NCI-H2171 treated with DMSO at 0.1 percent for 48 hours (cell line): ENCODE results near the gene SNAPIN.
"Not testable (repeated sequence)": the region's sequence is repeated elsewhere in the genome, so short reads cannot be mapped to it uniquely, and the experiment has no call there.

Source experiments
- DNase-seq: peaks from one replicate; lab custom pipeline; 2025; lab: John Stamatoyannopoulos, UW

The SNAPIN gene

DNA sequence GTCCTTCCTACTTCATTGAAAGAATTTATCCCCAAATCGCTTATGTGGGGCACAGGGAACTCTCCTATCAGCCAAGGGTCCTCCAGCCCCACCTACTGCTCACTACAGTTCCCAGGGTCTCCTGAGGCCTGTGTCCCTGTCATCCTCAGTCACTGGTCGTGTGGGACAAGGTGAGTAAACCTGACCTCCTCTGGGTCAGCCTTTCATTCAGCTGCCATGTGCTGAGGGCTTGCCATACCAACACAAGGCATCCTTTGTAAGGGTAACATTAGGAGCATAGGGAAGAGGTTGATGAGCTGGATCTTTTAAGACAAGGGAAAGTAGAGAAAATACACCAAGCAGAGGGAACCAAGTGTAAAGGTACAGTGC is 11.2 kb upstream of the SNAPIN start:
- no peak for DNase-seq

DNA sequence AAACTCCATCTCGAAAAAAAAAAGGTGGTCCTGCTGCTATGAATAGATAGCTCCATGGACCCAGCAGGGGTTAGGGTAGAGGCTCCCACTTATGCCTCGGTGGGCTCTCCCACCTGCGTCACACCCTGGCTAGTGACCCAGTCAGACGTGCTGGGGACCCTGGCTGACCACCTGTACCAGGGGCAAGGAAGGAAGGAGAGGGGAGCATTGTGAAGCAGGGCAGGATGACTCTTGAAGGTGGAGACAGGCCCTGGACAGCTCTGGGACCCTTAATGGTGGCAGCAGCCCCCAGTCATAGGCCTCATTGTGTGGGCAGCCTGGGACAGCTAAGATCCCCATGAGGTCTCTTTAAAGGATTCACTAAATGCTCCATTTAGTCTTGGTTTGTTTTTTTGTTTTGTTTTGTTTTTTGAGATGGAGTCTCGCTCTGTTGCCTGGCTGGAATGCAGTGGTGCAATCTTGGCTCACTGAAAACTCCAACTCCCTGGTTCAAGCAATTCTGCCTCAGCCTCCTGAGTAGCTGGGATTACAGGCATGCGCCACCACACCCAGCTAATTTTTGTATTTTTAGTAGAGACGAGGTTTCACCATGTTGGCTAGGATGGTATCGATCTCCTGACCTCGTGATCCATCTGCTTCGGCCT is 10.4 kb upstream of the SNAPIN start:
- no peak for DNase-seq

DNA sequence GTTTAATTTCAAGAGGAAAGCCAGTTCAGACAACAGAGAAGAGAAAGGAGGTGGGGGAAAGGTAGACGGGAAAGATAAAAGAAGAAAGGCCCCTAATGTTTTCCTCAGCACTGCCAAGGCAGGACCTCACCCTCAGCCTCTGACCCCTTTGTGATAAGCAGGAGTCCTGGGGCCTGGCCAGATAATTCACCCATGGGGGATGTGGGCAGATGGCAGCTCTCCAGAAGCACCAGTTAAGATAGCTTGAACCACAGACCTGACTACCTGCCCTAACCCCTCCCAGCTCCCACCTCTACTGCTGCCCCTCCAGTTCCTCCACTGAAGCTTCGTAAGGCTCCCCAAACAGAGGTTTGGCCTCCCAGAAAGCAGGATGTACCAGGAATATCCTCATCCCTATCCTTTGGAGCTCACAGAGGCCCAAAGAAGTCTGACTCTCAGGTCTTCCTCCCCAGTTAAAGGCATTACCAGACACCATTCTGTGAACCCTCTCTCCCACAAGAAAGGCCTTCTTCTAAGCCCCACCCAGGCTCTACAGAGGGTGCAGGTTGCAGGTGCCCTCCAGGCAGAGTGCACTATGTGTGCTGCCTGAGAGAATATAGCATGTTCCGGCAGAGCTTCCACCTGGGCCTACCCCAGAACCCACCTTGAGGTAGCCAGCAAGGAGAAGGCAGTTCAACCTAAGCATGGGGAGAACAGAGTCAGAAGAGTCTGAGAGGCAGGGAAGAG is 9.2 kb upstream of the SNAPIN start:
- no peak for DNase-seq

DNA sequence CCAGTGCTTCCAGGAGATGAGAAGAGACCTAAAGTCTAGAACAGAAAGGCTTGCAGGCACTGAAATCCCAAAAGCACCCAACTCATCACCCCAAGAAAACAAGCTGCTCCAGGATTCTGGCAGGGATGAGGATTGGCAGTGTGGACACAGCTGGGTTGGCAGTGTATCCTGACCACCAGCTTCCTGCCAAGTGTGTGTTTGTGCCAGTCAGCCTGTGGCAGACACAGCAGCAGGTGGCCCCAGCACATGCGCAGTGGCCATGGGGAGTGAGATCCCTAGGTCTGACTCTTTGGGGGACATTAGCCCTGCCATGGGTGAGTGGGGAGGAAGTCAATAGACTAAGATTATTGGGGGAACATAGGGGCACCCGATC is 8.7 kb upstream of the SNAPIN start:
- DNase-seq = no peak

DNA sequence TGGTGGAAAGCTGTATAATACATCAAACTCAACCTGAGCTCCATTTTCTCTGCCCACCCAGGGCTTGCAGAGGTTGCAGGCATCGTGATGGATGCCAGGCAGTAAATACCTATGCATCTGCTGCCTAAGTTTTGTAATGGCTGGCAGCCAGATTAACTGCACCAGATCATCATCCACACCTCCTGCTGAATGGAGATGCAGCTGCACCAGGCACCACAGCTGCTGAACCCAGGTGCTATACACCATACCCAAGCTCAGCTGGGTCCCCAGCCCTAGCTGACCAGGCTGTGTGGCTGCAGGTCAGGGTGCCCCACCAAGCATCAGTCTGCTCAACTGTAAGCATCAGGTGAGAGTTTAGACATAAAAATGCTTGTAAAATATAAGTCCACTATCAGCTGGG is 6.7 kb upstream of the SNAPIN start:
- no peak for DNase-seq

DNA sequence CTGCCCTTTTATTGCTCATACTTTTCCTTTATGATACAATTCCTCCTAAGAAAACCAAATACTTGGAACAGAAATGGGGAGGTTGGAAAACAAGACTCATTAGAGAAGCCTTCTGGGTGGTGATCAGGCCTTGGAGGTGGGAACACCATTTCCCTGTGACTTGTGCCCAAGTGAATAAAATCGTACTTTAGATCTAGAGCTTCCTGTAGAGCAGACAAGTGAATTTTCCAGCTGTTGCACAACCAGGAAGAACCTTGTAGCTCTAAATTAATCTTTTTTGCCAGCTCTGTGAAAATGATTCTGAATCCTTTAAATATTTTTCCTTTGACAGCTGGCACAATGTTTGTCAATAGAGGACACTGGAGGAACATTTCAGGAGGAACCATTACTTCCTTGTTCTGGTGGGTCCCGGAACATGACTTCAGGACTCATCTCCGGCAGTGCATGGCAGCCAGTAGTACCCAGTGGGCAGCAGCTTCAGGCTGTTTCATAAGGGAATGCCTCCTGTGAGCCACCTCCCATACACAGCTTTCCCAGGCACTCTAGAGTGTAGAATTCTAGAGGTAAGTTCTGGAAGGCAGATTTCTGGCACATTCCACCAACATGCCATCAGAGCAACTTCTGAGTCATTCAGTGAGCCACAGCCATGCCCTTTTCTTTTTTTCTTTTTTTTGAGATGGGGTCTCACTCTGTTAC is 5.5 kb upstream of the SNAPIN start:
- DNase-seq = no peak

DNA sequence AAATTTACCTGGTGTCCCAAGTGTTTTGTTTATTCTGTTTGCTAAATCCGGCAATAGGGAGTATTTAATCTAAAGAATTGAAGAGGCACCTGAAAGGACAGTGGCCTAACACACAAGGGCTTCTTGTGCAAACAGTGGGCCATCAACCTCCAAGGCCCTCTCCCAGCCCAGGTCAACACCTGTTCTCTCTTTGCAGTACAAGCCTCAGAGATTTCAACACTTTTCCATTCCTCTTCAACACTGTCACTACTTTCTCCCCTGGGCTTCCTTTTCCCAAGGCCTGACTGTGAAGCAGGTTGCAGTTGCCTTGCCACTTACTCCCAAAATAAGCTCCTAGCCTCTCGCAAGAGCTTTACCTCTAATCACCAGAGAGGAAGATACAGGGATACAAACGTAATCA is 3.2 kb upstream of the SNAPIN start:
- DNase-seq = no peak

DNA sequence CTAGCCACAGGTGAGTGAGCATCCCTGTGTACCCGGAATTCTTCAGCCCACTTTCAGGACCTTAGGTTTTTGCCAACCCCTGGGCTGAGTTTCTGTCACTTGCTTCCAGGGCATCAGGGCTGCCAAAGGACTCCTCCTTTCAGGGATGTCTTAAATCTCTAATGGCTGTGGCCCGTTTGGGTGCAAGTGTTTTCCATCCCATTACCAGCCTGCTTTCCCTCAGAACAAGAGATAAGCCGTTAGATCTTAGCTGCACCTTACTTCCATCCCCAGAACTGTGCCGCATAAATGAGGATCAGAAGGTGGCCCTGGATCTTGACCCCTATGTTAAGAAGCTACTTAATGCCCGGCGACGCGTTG is 652 bp downstream of the SNAPIN start:
- no peak for DNase-seq

DNA sequence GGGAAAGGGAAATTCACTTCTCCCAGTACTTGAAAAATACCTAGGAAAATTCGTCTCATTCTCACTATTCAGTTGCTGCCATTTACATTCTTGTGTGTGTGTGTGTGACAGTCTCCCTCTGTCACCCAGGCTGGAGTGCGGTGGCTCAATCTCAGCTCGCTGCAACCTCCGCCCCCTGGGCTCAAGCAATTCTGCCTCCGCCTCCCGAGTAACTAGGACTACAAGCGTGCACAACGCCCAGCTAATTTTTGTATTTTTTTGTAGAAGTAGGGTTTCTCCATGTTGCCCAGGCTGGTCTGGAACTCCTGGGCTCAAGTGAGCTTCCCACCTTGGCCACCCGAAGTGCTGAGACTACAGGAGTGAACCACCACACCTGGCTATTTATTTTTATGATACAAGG is 1.2 kb downstream of the SNAPIN start:
- no peak for DNase-seq

DNA sequence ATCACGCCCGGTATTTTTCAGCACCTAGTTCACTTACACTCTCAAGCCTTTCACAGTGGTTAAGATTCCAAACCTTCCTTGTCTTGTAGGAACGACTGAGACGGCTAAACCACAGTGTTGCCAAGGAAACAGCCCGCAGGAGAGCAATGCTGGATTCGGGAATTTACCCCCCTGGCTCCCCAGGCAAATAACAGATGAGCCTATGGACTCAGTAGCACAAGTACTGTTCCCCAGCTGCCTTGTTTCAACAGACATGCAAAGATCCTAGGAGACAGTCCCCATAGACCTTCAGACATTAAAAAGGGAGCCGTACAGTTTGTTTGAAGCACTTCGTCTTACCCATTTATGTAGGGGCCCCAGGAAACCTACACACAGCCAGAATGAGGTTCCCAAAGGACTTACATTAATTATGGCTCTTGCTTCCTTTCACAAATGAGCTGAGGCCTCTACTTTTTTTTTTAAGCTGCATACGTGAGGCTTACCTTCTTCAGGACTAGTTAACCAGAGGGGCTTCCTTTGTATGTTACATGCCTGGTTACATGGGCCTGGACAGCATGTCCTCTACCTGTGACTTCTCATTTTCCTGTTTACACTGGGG is 2.7 kb downstream of the SNAPIN start:
- peak; percentile 42 for DNase-seq

DNA sequence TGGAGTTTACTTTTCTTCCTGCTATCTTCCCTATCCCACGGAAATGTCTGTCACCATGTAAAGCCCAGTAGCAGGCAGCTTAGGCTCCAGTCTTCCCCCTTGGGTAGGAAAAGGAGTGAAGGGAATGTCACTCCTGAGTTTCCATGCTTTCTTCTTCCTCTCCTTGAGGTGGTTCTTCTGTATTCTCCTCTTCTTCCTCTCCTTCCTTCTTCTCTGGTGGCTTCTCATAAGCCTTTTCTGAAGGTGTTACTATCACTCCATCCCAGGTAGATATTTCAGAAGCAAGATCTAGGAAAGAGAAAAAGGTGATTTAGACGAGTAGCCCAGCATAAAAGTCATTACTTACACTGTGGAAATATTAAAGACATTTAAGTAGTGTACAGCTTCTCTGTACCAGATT is 3.8 kb downstream of the SNAPIN start:
- no peak for DNase-seq

DNA sequence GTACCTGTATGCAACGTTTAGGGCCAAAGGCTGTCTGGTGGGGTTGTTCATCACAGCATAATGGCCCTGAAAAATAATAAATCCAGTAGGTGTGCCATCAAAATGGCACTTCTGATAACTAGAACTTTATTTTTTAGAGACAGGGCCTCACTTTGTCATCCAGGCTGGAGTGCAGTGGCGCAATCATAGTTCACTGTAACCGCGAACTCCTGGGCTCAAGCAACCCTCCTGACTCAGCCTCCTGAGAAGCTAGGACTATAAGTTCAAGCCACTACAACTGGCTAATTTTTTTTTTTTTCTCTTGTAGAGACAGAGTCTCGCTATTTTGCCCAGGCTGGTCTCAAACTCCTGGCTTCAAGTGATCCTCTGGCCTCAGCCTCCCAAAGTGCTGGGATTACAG is 4.7 kb downstream of the SNAPIN start:
- DNase-seq = no peak

DNA sequence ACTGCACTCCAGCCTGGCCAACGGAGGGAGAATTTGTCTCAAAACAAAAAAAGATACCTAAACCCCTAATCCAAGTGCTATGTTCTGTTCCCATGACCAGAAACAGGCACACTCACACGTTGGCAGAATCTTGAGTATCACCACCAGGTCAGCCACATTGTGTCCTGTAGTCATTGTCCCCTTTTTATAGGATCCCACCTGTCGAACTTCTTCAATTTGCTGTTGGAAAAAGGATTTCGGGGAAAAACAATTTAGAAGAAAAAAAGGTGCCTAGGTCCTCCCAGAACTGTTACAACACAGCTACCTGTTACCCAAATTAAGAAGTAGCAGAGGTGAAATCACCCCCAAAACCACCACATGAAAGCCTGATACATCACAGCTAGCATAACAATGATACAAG is 8.9 kb downstream of the SNAPIN start:
- no peak for DNase-seq

DNA sequence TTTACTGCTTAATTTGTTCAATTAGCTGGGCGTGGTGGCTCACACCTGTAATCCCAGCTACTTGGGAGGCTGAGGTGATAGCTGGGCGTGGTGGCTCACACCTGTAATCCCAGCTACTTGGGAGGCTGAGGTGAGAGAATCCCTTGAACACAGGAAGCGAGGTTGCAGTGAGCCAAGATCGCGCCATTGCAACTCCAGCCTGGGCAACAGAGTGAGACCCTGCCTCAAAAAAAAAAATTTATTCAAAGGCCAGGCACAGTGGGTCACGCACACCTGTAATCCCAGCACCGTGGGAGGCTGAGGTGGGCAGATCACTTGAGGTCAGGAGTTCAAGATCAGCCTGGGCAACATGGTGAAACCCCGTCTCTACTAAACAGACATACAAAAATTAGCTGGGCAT is 10.2 kb downstream of the SNAPIN start:
- not testable (repeated sequence) for DNase-seq

DNA sequence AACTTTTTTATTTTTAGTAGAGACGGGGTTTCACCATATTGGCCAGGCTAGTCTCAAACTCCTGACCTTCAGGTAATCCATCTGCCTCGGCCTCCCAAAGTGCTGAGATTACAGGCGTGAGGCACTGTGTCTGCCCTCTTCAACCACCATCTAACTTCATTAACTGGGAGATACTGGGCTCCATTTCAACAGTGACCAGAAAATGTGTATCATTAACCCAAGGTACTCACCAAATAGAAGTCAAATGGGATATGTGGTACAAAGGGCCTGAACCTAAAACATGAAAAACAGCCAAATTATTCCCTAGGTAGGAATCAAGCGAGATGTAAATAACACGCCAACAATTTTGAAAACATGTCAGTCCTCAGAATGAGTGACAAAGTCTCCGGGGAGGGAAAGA is 11.1 kb downstream of the SNAPIN start:
- no peak for DNase-seq

DNA sequence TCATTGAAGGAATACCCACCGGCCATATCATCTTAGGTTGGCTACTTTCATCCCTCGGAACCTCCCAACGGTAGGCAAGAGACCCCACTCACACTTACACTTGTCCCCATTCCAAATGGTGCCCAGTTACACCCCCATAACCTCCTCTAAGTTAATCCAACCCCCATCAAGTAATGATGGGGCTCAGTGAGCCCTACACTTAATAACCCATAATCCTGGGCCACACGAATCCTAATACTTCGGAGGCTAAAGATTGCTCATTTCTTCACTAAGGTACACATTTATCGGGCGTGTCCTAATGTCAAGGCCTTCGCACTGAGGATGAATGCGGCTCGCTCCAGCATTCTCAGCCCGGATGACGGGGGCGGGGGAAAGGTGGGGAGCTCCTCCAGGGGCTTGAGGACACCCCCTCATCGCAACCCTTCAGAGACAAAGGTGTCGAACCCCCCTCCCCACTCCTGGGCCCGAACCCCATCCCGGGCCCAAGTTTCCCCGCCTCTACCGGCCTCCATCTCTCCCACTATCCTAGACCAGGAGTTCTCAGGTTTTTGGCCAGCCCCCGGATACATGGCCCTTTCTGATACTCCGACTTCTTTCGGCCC is 11.9 kb downstream of the SNAPIN start:
- no peak for DNase-seq

DNA sequence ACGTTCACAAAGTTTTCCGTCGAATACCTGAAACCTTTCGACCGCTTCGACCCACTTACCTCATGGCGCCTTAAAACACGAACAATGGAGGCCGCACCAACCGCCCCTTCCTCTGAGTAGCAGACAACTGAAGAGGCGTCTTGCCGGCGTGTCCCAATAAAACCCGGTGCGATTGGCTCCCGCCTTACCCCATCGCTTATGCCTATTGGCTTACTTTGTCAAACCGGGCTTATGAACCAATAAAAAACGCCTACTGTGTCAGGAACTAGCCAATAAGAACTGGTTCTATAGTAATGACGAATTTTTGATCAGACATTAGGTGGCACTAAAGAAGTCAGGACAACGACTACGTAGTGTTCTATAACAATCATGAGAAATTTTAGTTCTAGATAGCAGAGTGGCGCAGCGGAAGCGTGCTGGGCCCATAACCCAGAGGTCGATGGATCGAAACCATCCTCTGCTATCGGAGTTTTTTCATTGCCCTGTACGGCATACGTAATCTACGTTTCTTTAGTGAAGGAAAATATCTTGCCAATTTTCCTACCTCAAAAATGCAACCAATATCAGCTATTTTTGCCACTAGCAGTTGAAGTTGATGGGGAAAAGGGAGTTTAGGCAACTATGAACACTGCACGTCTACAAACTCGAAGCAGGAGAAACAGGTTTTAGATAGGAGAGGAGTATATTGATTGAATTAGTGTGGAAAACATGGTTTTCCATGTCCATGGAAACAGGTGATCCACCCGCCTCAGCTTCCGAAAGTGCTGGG is 12.5 kb downstream of the SNAPIN start, which contains the start of gene ILF2:
Gene ILF2, minus strand, starts transcription at position 135 of the 769 bp plus-strand sequence. Its CDS starts 71 bp downstream, at position 64.
- peak; percentile 100 for DNase-seq

DNA sequence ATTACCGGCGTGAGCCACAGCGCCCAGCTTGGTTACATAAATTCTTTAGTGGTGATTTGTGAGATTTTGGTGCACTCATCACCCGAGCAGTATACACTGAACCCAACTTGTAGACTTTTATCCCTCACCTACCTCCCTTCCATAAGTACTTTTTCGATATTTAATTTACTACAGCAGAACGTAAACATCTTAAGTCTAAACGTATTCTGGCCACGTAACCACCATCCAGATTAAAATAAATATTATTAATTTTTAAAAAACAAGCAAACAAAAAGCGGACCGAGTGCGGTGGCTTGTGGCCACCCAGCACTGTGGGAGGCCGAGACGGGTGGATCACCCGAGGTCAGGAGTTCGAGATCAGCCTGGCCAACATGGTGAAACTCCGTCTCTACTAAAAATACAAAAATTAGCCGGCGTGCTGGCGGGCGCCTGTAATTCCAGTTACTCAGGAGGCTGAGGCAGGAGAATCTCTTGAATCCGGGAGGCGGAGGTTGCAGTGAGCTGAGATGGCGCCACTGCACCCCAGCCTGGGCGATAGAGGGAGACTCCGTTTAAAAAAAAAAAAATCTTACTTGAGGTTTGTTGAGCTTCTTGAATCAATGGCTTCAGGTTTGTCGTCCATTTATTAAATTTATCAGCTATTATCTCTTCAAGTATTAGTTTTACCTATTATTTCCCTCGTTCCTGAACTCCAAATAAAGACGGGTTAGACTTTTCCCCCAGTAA is 13.3 kb downstream of the SNAPIN start:
- DNase-seq = peak; percentile 71

DNA sequence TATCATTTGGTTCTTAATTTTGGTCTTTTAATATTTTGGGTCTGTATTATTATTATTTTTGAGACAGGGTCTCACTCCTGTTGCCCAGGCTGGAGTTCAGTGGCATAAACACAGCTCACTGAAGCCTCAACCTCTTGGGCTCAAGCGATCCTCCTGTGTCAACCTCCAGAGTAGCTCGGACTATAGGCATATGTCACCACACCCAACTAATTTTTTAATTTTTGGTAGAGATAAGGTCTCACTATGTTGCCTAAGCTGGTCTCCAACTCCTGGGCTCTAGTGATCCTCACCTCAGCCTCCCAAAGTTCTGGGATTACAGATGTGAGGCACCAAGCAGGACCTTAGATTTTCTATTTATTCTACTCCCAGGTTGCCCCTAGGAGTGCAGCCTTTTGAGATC is 15.0 kb downstream of the SNAPIN start:
- no peak for DNase-seq

DNA sequence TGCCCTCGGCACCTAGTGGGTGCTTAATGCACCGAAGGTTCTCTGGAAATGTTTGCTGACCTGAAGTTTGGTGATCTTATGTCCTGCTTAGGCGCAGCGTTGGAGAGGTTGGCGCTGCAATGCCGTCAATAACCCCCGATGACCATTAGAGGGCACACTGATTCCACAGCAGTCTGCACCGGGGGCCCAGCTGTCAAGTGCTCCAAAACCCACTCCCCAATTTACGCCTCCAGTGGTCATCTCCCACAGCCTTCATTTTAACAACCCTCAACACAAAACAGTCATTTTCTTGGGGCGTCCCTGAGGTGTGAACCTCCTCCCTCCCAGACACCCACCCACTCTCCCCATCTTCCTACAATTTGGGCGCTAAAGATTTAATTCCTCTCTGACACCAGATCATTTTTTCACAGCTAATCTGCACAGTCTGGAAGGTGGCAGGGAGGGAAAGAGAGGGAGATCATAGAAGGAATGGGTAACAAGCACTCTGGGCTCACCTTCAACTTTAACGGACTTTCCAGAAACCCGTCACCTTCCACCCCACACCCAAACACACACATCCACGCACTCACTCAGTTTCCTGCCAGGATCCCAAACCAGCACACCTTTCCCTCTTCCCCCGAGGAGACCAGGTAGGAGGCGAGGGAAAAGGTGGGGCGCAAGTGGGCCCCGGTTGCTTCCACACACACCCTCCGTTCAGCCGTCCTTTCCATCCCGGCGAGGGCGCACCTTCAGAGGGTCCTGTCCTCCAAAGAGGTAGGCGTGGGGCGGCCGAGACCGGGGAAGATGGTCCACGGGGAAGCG is 19.4 kb downstream of the SNAPIN start:
- peak; percentile 59 for DNase-seq
